Measurements from ENCODE around the gene MXD1.

DNA sequence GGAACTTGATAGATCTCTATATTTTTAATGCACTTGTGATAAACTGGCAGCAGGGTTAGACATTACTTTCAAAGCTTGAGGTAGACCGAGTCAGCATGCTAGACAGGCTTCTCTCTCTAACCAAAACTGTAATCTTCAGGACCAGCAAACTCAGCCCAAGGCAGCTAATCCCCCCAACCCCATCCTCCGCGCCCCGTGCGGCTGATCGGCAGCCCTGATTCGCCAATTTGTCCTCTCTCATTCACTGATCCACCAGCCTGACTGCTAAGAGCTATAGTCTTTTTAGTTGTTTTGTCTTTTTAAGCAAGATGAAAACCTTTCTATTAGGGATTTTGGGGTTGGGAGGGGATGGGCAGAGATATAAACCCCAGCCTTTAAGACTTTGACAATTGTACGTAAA is 25.8 kb downstream of the MXD1 start:
- no peak for TF ChIP-seq POLR2A (IDR thresholded peaks at IDR 0.05)
- TF ChIP-seq, protein P1, sequence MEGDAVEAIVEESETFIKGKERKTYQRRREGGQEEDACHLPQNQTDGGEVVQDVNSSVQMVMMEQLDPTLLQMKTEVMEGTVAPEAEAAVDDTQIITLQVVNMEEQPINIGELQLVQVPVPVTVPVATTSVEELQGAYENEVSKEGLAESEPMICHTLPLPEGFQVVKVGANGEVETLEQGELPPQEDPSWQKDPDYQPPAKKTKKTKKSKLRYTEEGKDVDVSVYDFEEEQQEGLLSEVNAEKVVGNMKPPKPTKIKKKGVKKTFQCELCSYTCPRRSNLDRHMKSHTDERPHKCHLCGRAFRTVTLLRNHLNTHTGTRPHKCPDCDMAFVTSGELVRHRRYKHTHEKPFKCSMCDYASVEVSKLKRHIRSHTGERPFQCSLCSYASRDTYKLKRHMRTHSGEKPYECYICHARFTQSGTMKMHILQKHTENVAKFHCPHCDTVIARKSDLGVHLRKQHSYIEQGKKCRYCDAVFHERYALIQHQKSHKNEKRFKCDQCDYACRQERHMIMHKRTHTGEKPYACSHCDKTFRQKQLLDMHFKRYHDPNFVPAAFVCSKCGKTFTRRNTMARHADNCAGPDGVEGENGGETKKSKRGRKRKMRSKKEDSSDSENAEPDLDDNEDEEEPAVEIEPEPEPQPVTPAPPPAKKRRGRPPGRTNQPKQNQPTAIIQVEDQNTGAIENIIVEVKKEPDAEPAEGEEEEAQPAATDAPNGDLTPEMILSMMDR (IDR thresholded peaks at IDR 0.05) = no peak

Measured in upper lobe of left lung (tissue), 4 donors.